Measurements from ENCODE around the gene SLPI.

SLPI gene

DNA sequence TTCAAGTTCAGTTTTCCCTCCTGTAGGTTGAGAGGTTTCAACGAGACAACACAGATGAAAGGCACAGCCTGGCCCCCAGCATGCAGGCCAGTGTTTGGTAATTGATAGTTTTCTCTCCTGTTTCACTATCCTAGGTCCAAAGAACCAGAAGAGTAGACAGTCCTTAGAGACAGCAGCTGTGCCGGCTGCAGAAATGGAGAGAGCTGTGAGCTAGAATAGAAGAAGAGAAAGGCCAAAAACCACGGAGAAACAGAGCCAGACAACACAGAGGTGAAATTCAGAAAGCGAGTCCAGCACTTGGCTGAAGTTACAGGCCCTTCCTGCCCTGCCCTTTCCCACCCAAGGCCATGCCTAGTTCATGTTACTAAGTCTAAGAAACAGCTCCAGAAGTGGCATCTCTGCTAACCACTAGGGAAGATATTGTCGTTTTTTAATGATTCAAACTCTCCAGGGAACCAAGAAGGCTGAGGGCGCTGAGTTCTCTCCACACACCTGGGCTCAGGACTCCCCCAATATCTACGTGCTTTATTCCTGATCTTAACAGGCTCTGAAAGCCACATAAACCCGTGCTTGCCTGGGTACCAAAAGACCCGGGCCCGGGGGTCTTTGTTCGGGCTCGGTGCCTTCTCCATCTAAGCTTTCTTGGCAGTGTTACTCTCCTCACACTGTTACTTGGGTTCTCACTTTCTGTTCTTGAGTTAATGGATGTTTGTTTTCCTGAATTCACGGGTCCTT is 35.7 kb upstream of the SLPI start:
- Histone ChIP-seq H3K27ac (ENCODE audit: low read depth, low read length) (no peak overlapping the region), H3K9me3 (ENCODE audit: control insufficient read depth, insufficient read depth, low read length) (no peaks in the 10 kb centered on the region), H4K20me1 (ENCODE audit: control insufficient read depth, insufficient read depth, low read depth, low read length) (no peaks in the 10 kb centered on the region), H3K27me3 (ENCODE audit: control insufficient read depth, low read length) (peaks cover 6% of the 10 kb centered on the region; the same call in 1 of the 2 replicates), H3F3A (ENCODE audit: control insufficient read depth, insufficient read depth) (no peaks in the 10 kb centered on the region), H3K4me3 (ENCODE audit: low read length) (no peak overlapping the region), H3K79me2 (ENCODE audit: control insufficient read depth, low read length) (no peaks in the 10 kb centered on the region), H3K4me1 (ENCODE audit: control insufficient read depth, low read length) (no peaks in the 10 kb centered on the region), H3K4me2 (ENCODE audit: low read length) (no peak overlapping the region), H3K9me2 (replicated peaks; ENCODE audit: control insufficient read depth, low read length) (no peaks in the 10 kb centered on the region), H3K36me3 (ENCODE audit: control insufficient read depth, low read length) (no peaks in the 10 kb centered on the region)
- TF ChIP-seq CTCF (IDR thresholded peaks at IDR 0.05; ENCODE audit: low read depth, low read length, poor library complexity, severe bottlenecking), result no peak
- TF ChIP-seq EZH2phosphoT487 (IDR thresholded peaks at IDR 0.05; ENCODE audit: borderline replicate concordance, low read length), result no peak

DNA sequence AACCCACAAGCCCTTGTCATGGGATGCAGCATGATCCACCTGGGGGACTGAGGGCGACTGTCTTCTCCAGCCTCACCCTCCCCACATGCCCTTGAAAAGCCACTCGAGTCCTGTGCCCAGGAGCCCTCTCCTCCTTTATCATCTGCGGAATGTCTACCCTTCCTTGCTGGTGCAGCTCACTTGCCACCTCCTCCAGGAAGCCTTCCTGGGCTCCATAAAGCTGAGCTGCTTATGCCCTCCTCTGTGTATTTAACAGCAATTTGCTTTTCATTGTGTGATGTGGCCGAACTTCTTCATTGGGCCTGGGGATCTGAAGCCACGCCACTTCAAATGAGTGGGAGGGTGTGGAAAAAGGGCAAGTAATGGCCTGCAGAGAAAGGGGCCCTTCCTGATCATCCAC is 34.5 kb upstream of the SLPI start:
- Histone ChIP-seq H3F3A (ENCODE audit: control insufficient read depth, insufficient read depth) (no peaks in the 10 kb centered on the region), H3K4me1 (ENCODE audit: control insufficient read depth, low read length) (no peaks in the 10 kb centered on the region), H3K4me3 (ENCODE audit: low read length) (no peak overlapping the region), H4K20me1 (ENCODE audit: control insufficient read depth, insufficient read depth, low read depth, low read length) (no peaks in the 10 kb centered on the region), H3K9me2 (replicated peaks; ENCODE audit: control insufficient read depth, low read length) (no peaks in the 10 kb centered on the region), H3K4me2 (ENCODE audit: low read length) (no peak overlapping the region), H3K9me3 (ENCODE audit: control insufficient read depth, insufficient read depth, low read length) (no peaks in the 10 kb centered on the region), H3K36me3 (ENCODE audit: control insufficient read depth, low read length) (no peaks in the 10 kb centered on the region), H3K27me3 (ENCODE audit: control insufficient read depth, low read length) (peaks cover 3% of the 10 kb centered on the region; the same call in 1 of the 2 replicates), H3K79me2 (ENCODE audit: control insufficient read depth, low read length) (no peaks in the 10 kb centered on the region), H3K27ac (ENCODE audit: low read depth, low read length) (no peak overlapping the region)
- TF ChIP-seq CTCF (IDR thresholded peaks at IDR 0.05; ENCODE audit: low read depth, low read length, poor library complexity, severe bottlenecking), result no peak
- no peak for TF ChIP-seq EZH2phosphoT487 (IDR thresholded peaks at IDR 0.05; ENCODE audit: borderline replicate concordance, low read length)

GRCh38 chr20:45288376-45288775 is 34.0 kb upstream of the SLPI start:
- H3K36me3 ChIP-seq (ENCODE audit: control insufficient read depth, low read length), result no peaks in the 10 kb centered on the region
- H3K4me3 ChIP-seq (ENCODE audit: low read length), result no peak overlapping the region
- H3K9me2 ChIP-seq (replicated peaks; ENCODE audit: control insufficient read depth, low read length), result no peaks in the 10 kb centered on the region
- H3F3A ChIP-seq (ENCODE audit: control insufficient read depth, insufficient read depth), result no peaks in the 10 kb centered on the region
- H3K79me2 ChIP-seq (ENCODE audit: control insufficient read depth, low read length), result no peaks in the 10 kb centered on the region
- H3K27me3 ChIP-seq (ENCODE audit: control insufficient read depth, low read length), result 0 out of 2 replicates have a peak, but pooled peaks cover under 1% of the 10 kb centered on the region
- H3K4me1 ChIP-seq (ENCODE audit: control insufficient read depth, low read length), result no peaks in the 10 kb centered on the region
- no peak for TF ChIP-seq CTCF (IDR thresholded peaks at IDR 0.05; ENCODE audit: low read depth, low read length, poor library complexity, severe bottlenecking)
- TF ChIP-seq EZH2phosphoT487 (IDR thresholded peaks at IDR 0.05; ENCODE audit: borderline replicate concordance, low read length), result no peak
- no peak overlapping the region for H3K27ac ChIP-seq (ENCODE audit: low read depth, low read length)
- no peak overlapping the region for H3K4me2 ChIP-seq (ENCODE audit: low read length)
- H3K9me3 ChIP-seq (ENCODE audit: control insufficient read depth, insufficient read depth, low read length), result no peaks in the 10 kb centered on the region
- H4K20me1 ChIP-seq (ENCODE audit: control insufficient read depth, insufficient read depth, low read depth, low read length), result no peaks in the 10 kb centered on the region
